GM12892 (cell line): ENCODE results near the gene PPHLN1.

Experiments
- POLR2A ChIP-seq: IDR thresholded peaks from 2 replicates; pipeline ENCODE4 v1.6.1; 2011; ENCODE audit warnings: low read depth, low read length, control low read depth
- TAF1 ChIP-seq: IDR thresholded peaks from 2 replicates; pipeline ENCODE4 v1.6.1; 2011; ENCODE audit warnings: low read depth, mild to moderate bottlenecking, control low read depth, low read length, borderline replicate concordance

GRCh38 chr12:42462486-42462885 is 136.5 kb downstream of the PPHLN1 start:
- no peak for TF ChIP-seq POLR2A
- no peak for TF ChIP-seq TAF1
